Neuronal stem cell (in vitro differentiated cells): ENCODE measurements around the gene TTC28.

Experiments used
- DNase-seq: peaks from one replicate; pipeline ENCODE4 v3.0.0-alpha.2; 2013; ENCODE audit warnings: low spot score
- H2AFZ ChIP-seq: one replicate; pipeline ENCODE4 v1.6.1; 2013; ENCODE audit warnings: mild to moderate bottlenecking, low read length, inconsistent platforms
- H2AK5ac ChIP-seq: 2 replicates; pipeline ENCODE4 v1.6.1; 2013; ENCODE audit warnings: low read depth, mild to moderate bottlenecking, inconsistent platforms, low read length, moderate library complexity, mixed read lengths
- H2BK120ac ChIP-seq: 2 replicates; pipeline ENCODE4 v1.6.1; 2013; ENCODE audit warnings: low read depth, mild to moderate bottlenecking, inconsistent platforms, low read length, moderate library complexity, mixed read lengths
- H2BK12ac ChIP-seq: one replicate; pipeline ENCODE4 v1.6.1; 2013; ENCODE audit warnings: low read length, inconsistent platforms
- H2BK15ac ChIP-seq: 2 replicates; pipeline ENCODE4 v1.6.1; 2013; ENCODE audit warnings: mild to moderate bottlenecking, low read length, inconsistent platforms, mixed read lengths
- H2BK5ac ChIP-seq: one replicate; pipeline ENCODE4 v1.6.1; 2013; ENCODE audit warnings: inconsistent platforms, mild to moderate bottlenecking, low read length, moderate library complexity
- H3K14ac ChIP-seq: one replicate; pipeline ENCODE4 v1.6.1; 2013; ENCODE audit warnings: low read length, inconsistent platforms
- H3K18ac ChIP-seq: 2 replicates; pipeline ENCODE4 v1.6.1; 2013; ENCODE audit warnings: low read length, inconsistent platforms
- H3K23ac ChIP-seq: 2 replicates; pipeline ENCODE4 v1.6.1; 2013; ENCODE audit warnings: low read depth, mild to moderate bottlenecking, mixed read lengths, low read length, inconsistent platforms; ENCODE audit not compliant: poor library complexity
- H3K27ac ChIP-seq: replicated peaks from 3 replicates; pipeline ENCODE4 v1.5.1; 2013; ENCODE audit warnings: low read length, inconsistent platforms
- H3K27me3 ChIP-seq, 3 experiments: 2 replicates each; pipeline ENCODE4 v1.6.1; 2013; ENCODE audit warnings: low read length in 3 of 3, mild to moderate bottlenecking in 2 of 3, inconsistent platforms in 1 of 3, low read depth in 1 of 3, mixed read lengths in 1 of 3, moderate library complexity in 1 of 3; ENCODE audit not compliant: control insufficient read depth in 3 of 3, insufficient read depth in 3 of 3
- H3K36me3 ChIP-seq, 2 donors: replicated peaks in 1 of 2; 2 replicates each; pipeline ENCODE4 v1.6.1; 2013; ENCODE audit warnings: low read length in 2 of 2; ENCODE audit not compliant: control insufficient read depth in 2 of 2, insufficient read depth in 2 of 2
- H3K4ac ChIP-seq: 2 replicates; pipeline ENCODE4 v1.6.1; 2013; ENCODE audit warnings: inconsistent platforms, mild to moderate bottlenecking, low read length, moderate library complexity
- H3K4me1 ChIP-seq, 2 donors: 1 replicate in 1 of 2; 2 replicates in 1 of 2; pipeline ENCODE4 v1.6.1; 2013; ENCODE audit warnings: low read length in 2 of 2, low read depth in 1 of 2; ENCODE audit not compliant: control insufficient read depth in 2 of 2, insufficient read depth in 1 of 2
- H3K4me2 ChIP-seq: one replicate; pipeline ENCODE4 v1.6.1; 2013; ENCODE audit warnings: mild to moderate bottlenecking, low read length, inconsistent platforms; ENCODE audit not compliant: insufficient read depth, poor library complexity, severe bottlenecking
- H3K4me3 ChIP-seq, 2 donors: 2 replicates each; pipeline ENCODE4 v1.5.1; 2013; ENCODE audit warnings: low read length in 2 of 2, mild to moderate bottlenecking in 2 of 2, inconsistent platforms in 1 of 2, moderate library complexity in 1 of 2
- H3K79me1 ChIP-seq: one replicate; pipeline ENCODE4 v1.6.1; 2013; ENCODE audit warnings: low read depth, mild to moderate bottlenecking, inconsistent platforms, low read length, moderate library complexity
- H3K9ac ChIP-seq: one replicate; pipeline ENCODE4 v1.6.1; 2013; ENCODE audit warnings: mild to moderate bottlenecking, low read depth, low read length, inconsistent platforms; ENCODE audit not compliant: poor library complexity
- H3K9me3 ChIP-seq, 2 donors: replicated peaks in 1 of 2; 2 replicates each; pipeline versions ENCODE3 to v1.6.1; 2013; ENCODE audit warnings: low read length in 2 of 2, mild to moderate bottlenecking in 2 of 2, inconsistent platforms in 1 of 2, low read depth in 1 of 2, mixed read lengths in 1 of 2, moderate library complexity in 1 of 2; ENCODE audit not compliant: control insufficient read depth in 2 of 2, insufficient read depth in 1 of 2
- H4K8ac ChIP-seq: one replicate; pipeline ENCODE4 v1.6.1; 2013; ENCODE audit warnings: low read depth, mild to moderate bottlenecking, inconsistent platforms, low read length, moderate library complexity
- H4K91ac ChIP-seq: one replicate; pipeline ENCODE4 v1.6.1; 2013; ENCODE audit warnings: low read length, low read depth, mild to moderate bottlenecking, inconsistent platforms; ENCODE audit not compliant: poor library complexity
- WGBS, 2 donors: extraction: QIAGEN DNeasy Blood & Tissue Kit; methylation state at CpG; one replicate each; pipeline ENCODE4 v1.1.7; 2013; ENCODE audit warnings: missing lambda C conversion rate in 2 of 2, mixed read lengths in 1 of 2; ENCODE audit not compliant: insufficient read length in 2 of 2, insufficient replicate concordance in 1 of 2; ENCODE audit errors: extremely low coverage in 2 of 2; 5-methylcytosine and 5-hydroxymethylcytosine counted together

The TTC28 gene

GRCh38 chr22:28674121-28674563 lies 5.5 kb downstream of the TTC28 start:
- no peak for DNase-seq
- no peaks in the 10 kb centered on the region for H3K4me1 ChIP-seq
- H3K27me3 ChIP-seq, result no peaks in the 10 kb centered on the region
- no CpG with 5 or more reads among the region's 3 CpGs for WGBS, 2 donors
- peaks cover 0 to 30% of the 10 kb centered on the region in 2 donors for H3K9me3 ChIP-seq
- H2BK15ac ChIP-seq, result no peak overlapping the region
- no peak overlapping the region for H3K4ac ChIP-seq
- no peak overlapping the region for H3K14ac ChIP-seq
- no peak overlapping the region for H3K18ac ChIP-seq
- no peak overlapping the region for H3K27ac ChIP-seq
- H2BK5ac ChIP-seq, result no peak overlapping the region
- no peak overlapping the region for H3K4me2 ChIP-seq
- H2BK120ac ChIP-seq, result no peak overlapping the region
- H3K23ac ChIP-seq, result no peak overlapping the region
- H3K79me1 ChIP-seq, result peaks cover 6% of the 10 kb centered on the region
- no peak overlapping the region for H3K9ac ChIP-seq
- H2AFZ ChIP-seq, result no peak overlapping the region
- H4K8ac ChIP-seq, result no peak overlapping the region
- peaks cover 0 to 9% of the 10 kb centered on the region in 2 donors for H3K36me3 ChIP-seq
- no peak overlapping the region for H2AK5ac ChIP-seq
- H4K91ac ChIP-seq, result no peak overlapping the region
- no peak overlapping the region for H2BK12ac ChIP-seq
- H3K4me3 ChIP-seq, result no peak overlapping the region

- DNase-seq, result no peak
- H3K4me2 ChIP-seq, result no peak overlapping the region
- H3K9me3 ChIP-seq, result peaks cover 0 to 30% of the 10 kb centered on the region in 2 donors
- H2BK12ac ChIP-seq, result no peak overlapping the region
- no peak overlapping the region for H3K27ac ChIP-seq
- no peak overlapping the region for H3K18ac ChIP-seq
- H3K14ac ChIP-seq, result no peak overlapping the region
- H2BK5ac ChIP-seq, result no peak overlapping the region
- H2BK15ac ChIP-seq, result no peak overlapping the region
- no peak overlapping the region for H3K23ac ChIP-seq
- H3K27me3 ChIP-seq, result no peaks in the 10 kb centered on the region
- no peak overlapping the region for H3K4me3 ChIP-seq
- no peak overlapping the region for H3K9ac ChIP-seq
- H3K4me1 ChIP-seq, result no peaks in the 10 kb centered on the region
- H2AFZ ChIP-seq, result no peak overlapping the region
- no peak overlapping the region for H4K91ac ChIP-seq
- H4K8ac ChIP-seq, result no peak overlapping the region
- H3K4ac ChIP-seq, result no peak overlapping the region
- H2BK120ac ChIP-seq, result no peak overlapping the region
- H3K79me1 ChIP-seq, result peaks cover 5% of the 10 kb centered on the region
- peaks cover 0 to 9% of the 10 kb centered on the region in 2 donors for H3K36me3 ChIP-seq
- H2AK5ac ChIP-seq, result no peak overlapping the region
- no CpG with 5 or more reads among the region's 3 CpGs for WGBS, 2 donors
Measured at GRCh38 chr22:28670756-28671155, 8.9 kb downstream of the TTC28 start.

GRCh38 chr22:28670161-28670560 lies 9.5 kb downstream of the TTC28 start:
- Histone ChIP-seq H3K36me3 (peaks cover 0 to 9% of the 10 kb centered on the region in 2 donors), H2BK5ac (no peak overlapping the region), H3K9ac (no peak overlapping the region), H3K23ac (no peak overlapping the region), H2BK15ac (no peak overlapping the region), H3K9me3 (peaks cover 0 to 27% of the 10 kb centered on the region in 2 donors), H2BK12ac (no peak overlapping the region), H3K27ac (no peak overlapping the region), H3K4ac (no peak overlapping the region), H4K91ac (no peak overlapping the region), H3K4me3 (no peak overlapping the region), H2AK5ac (no peak overlapping the region), H3K14ac (no peak overlapping the region), H3K27me3 (no peaks in the 10 kb centered on the region), H3K18ac (no peak overlapping the region), H3K79me1 (no peaks in the 10 kb centered on the region), H3K4me2 (no peak overlapping the region), H2BK120ac (no peak overlapping the region), H3K4me1 (no peaks in the 10 kb centered on the region), H2AFZ (no peak overlapping the region), H4K8ac (no peak overlapping the region)
- no peak for DNase-seq
- WGBS, 2 donors, result no CpG with 5 or more reads among the region's 4 CpGs

GRCh38 chr22:28669387-28669786 lies 10.3 kb downstream of the TTC28 start:
- Histone ChIP-seq H3K36me3 (peaks cover 0 to 9% of the 10 kb centered on the region in 2 donors), H2BK15ac (no peak overlapping the region)

More at GRCh38 chr22:28669387-28669786, 10.3 kb downstream of the TTC28 start:
- no peak overlapping the region for H3K4ac ChIP-seq
- H4K91ac ChIP-seq, result no peak overlapping the region
- H3K27ac ChIP-seq, result no peak overlapping the region
- no peak for DNase-seq
- no peak overlapping the region for H3K18ac ChIP-seq
- H3K4me1 ChIP-seq, result no peaks in the 10 kb centered on the region
- H3K9ac ChIP-seq, result no peak overlapping the region
- H2BK120ac ChIP-seq, result no peak overlapping the region
- H2BK12ac ChIP-seq, result no peak overlapping the region
- H3K9me3 ChIP-seq, result peaks cover 0 to 27% of the 10 kb centered on the region in 2 donors
- H4K8ac ChIP-seq, result no peak overlapping the region
- H3K79me1 ChIP-seq, result no peaks in the 10 kb centered on the region
- H2AK5ac ChIP-seq, result no peak overlapping the region
- 100% methylated on average over 1 of the region's 2 CpGs; no CpG with 5 or more reads in 1 of the 2 donors for WGBS, 2 donors
- H3K23ac ChIP-seq, result no peak overlapping the region
- H2BK5ac ChIP-seq, result no peak overlapping the region
- H3K27me3 ChIP-seq, result no peaks in the 10 kb centered on the region
- H3K14ac ChIP-seq, result no peak overlapping the region
- H3K4me3 ChIP-seq, result no peak overlapping the region
- no peak overlapping the region for H2AFZ ChIP-seq
- no peak overlapping the region for H3K4me2 ChIP-seq
